Fibroblast of peridontal ligament (primary cell): ENCODE results near the gene FIGN.
A peak's percentile ranks its signal among the peaks of the same experiment; 100 is the strongest.

Source experiments
- DNase-seq: peaks from one replicate; pipeline ENCODE4 v3.0.0-alpha.2; 2010; ENCODE audit errors: extremely low read depth

FIGN gene, protein sequence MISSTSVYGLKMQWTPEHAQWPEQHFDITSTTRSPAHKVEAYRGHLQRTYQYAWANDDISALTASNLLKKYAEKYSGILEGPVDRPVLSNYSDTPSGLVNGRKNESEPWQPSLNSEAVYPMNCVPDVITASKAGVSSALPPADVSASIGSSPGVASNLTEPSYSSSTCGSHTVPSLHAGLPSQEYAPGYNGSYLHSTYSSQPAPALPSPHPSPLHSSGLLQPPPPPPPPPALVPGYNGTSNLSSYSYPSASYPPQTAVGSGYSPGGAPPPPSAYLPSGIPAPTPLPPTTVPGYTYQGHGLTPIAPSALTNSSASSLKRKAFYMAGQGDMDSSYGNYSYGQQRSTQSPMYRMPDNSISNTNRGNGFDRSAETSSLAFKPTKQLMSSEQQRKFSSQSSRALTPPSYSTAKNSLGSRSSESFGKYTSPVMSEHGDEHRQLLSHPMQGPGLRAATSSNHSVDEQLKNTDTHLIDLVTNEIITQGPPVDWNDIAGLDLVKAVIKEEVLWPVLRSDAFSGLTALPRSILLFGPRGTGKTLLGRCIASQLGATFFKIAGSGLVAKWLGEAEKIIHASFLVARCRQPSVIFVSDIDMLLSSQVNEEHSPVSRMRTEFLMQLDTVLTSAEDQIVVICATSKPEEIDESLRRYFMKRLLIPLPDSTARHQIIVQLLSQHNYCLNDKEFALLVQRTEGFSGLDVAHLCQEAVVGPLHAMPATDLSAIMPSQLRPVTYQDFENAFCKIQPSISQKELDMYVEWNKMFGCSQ

DNA sequence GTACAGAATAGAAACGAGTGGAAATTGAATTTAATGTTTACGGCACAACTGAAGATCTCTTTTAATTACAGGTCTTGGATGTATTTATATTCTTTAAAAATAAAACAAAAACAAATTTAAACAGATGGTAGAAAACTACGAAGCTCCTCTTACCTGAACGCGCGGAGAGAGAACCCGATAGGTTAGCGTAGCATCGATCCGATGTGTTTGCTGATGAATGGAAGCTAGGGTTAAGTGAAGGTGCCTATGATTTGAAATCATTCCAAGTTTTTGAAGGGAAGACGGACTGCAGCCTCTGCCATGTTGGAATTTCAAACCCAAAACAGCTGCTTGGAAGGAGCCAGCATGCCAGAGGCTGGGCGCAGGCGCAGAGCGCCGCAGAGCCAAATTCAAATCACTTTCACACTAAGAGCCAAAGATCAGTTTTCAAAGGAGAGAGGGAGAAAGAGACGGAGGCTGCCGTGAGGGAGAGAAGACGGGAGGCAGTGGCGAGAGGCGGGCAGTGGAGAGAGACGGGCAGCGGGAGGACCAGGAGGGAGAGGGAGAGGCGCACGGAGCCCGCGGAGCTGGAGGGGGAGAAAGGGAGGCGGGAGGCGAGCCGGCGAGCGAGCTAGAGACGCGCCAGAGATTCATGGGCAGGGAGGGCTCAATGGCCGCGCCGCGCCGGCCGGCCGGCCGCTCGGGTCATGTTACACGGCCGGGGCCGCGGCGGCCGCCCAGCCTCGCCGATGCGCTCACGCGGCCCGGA, at the start of gene FIGN:
TSS of gene FIGN (minus strand) at position 324 of the 748 bp plus-strand sequence. CDS start 1,081 bp downstream, outside the sequence.
- DNase-seq = peak; percentile 92

- DNase-seq = no peak
Observed at GRCh38 chr2:163785162-163785561, 49.4 kb upstream of the FIGN start.

- DNase-seq = no peak
Observed at GRCh38 chr2:163779970-163780597, 44.3 kb upstream of the FIGN start.

DNA sequence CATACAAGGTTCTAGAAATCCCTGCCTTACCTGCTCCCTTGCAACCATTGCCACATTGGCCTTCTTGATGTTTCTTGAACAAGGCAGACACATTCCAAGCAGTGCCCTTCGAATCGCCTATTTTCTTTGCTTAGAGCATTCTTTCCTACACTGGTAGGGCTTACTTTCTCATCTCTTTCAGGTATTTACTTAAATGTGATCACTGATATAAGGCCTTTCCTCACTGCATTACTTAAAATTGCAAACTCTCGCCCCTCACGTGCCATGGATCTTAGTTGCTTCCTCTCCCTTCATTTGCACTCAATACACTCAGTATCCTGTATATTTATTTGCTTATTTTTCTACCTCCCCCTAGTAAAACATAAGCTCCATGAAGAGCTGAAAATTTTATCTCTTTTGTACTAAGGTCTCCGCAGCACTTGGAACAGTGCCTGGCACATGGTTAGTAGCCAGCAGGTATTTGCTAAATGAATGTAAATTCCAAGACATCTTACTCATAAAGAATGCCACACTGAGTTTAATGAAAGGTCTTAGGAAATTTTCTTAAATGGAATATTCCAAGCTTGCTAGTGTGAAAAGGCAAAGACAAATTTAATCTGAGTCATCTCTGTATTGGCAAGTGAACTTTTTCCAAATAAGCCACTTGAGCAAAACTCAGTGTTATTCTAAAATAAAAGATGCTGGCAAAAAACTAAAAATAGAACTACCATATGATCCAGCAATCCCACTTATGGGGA, 42.4 kb upstream of the FIGN start:
- DNase-seq = peak; percentile 85

- DNase-seq = peak; percentile 1
Observed at GRCh38 chr2:163775304-163775703, 39.5 kb upstream of the FIGN start.

GRCh38 chr2:163774862-163775261, 39.1 kb upstream of the FIGN start:
- DNase-seq = peak; percentile 86

GRCh38 chr2:163773276-163773675, 37.5 kb upstream of the FIGN start:
- no peak for DNase-seq

GRCh38 chr2:163771596-163771995, 35.8 kb upstream of the FIGN start:
- no peak for DNase-seq

- DNase-seq = no peak
Observed at GRCh38 chr2:163768881-163769695, 33.3 kb upstream of the FIGN start.

- DNase-seq = no peak
Observed at GRCh38 chr2:163767097-163767496, 31.3 kb upstream of the FIGN start.

GRCh38 chr2:163764566-163764965, 28.8 kb upstream of the FIGN start:
- no peak for DNase-seq

GRCh38 chr2:163759013-163759412, 23.2 kb upstream of the FIGN start:
- no peak for DNase-seq

GRCh38 chr2:163757814-163758213, 22.0 kb upstream of the FIGN start:
- no peak for DNase-seq

DNA sequence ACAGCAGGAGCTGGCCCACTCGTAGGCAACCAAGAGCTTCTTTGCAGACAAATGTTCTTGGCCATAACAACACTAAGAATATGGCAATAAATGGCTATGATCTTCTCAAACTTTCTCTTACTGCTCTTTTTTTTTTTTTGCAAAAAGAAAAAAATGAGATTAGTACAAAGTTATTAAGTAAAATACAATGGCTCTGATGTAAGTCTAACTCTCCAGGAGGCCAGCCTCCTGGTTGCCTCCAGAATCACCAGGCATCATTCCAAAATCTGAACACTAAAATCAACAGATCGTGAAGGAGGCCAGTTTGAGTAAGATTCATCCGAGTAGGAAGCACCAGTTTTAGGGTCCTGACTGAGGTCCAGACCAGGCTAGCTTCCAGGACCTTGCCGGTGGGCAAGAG, 20.8 kb upstream of the FIGN start:
- no peak for DNase-seq

GRCh38 chr2:163755366-163755765, 19.6 kb upstream of the FIGN start:
- no peak for DNase-seq

- DNase-seq = no peak
Observed at GRCh38 chr2:163753726-163754125, 17.9 kb upstream of the FIGN start.

DNA sequence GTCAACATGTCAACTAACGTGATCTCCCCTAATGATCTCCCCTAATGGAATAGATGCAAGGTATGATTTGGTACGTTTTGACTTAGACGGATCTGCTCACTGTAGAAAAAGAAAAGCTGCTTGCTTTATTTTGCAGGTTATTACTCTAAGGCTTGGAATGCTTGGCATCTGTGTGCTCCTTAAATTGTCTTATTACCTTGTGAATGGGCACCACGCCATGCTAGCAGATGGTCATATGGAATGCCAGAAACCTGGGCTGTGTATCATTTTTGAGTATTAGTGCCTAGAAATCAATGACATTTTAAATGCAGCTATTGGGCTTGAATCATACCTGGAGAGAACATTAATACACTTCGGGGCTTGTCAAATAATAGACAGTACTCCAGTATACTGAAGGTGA, 16.5 kb upstream of the FIGN start:
- no peak for DNase-seq

- DNase-seq = no peak
Observed at GRCh38 chr2:163751696-163752095, 15.9 kb upstream of the FIGN start.

- no peak for DNase-seq
Observed at GRCh38 chr2:163748420-163748819, 12.6 kb upstream of the FIGN start.

DNA sequence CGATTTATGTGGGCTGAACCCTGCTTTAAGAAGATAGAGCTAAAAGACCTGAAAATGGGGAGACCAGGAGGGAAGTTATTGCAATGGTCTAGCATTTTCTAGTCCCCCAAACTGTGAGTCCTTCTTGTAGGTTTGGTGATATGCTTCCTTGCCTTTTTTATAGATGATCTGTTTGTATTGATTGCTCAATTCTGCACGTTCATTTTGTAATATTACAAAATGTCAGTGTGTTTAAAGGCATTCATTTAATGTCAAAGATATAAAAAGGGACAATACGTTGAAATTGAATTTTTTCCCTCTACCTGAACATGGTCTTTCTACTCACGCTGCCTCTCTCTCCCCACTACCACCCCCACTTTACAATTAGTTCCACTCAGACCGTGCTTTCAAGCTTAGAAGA, 5.6 kb upstream of the FIGN start:
- no peak for DNase-seq
